HFFc6 (cell line): ENCODE data around the gene SORBS2. TPM values are rescaled to one million over a fixed set of nuclear protein-coding genes. Genes with fewer than 3 reads are reported as not detected.

Experiments
- DNase-seq: peaks from one replicate; pipeline ENCODE4 v3.0.0-alpha.2; 2018
- H3K27ac Mint-ChIP-seq: 2 replicates; pipeline ENCODE4 v1.8.0; 2020; ENCODE audit warnings: mild to moderate bottlenecking, mixed read lengths
- H3K27me3 Mint-ChIP-seq: 2 replicates; pipeline ENCODE4 v1.8.0; 2021; ENCODE audit warnings: mild to moderate bottlenecking, moderate library complexity, mixed read lengths; ENCODE audit not compliant: insufficient read depth
- H3K36me3 Mint-ChIP-seq: 2 replicates; pipeline ENCODE4 v1.8.0; 2021; ENCODE audit warnings: low read depth, mixed read lengths
- H3K4me1 Mint-ChIP-seq: 2 replicates; pipeline ENCODE4 v1.8.0; 2020; ENCODE audit warnings: low read depth, mixed read lengths
- H3K4me3 Mint-ChIP-seq: 2 replicates; pipeline ENCODE4 v1.8.0; 2020; ENCODE audit warnings: mild to moderate bottlenecking, moderate library complexity, mixed read lengths
- H3K9me3 Mint-ChIP-seq: 2 replicates; pipeline ENCODE4 v1.8.0; 2020; ENCODE audit warnings: mild to moderate bottlenecking, mixed read lengths
- total RNA-seq, 6 experiments: library from RNA; stranded (reverse); fragmentation: NEBNext Ultra II Directional; extraction: Animal tissue kit (Norgen Biotek cat#: 25700); gene quantifications; 2 replicates in 1 of 6; 3 replicates in 5 of 6; pipeline ENCODE4 v1.2.3, GENCODE V29; 2021
- TF ChIP-seq, protein P1 (sequence below): fragments of 200-600 bp; sonication (generic); IDR thresholded peaks from 2 replicates; pipeline ENCODE4 v1.5.0; 2021; ENCODE audit warnings: antibody characterized with exemption, mild to moderate bottlenecking

Gene SORBS2
- total RNA-seq, 6 experiments from 2014 or later, result 0.48 to 3.6 (median 0.72) TPM

GRCh38 chr4:185840953-185841352, 29.0 kb upstream of the SORBS2 start:
- H3K4me3 Mint-ChIP-seq, result no peak overlapping the region
- DNase-seq, result no peak
- no peaks in the 10 kb centered on the region for H3K36me3 Mint-ChIP-seq
- no peaks in the 10 kb centered on the region for H3K9me3 Mint-ChIP-seq
- H3K4me1 Mint-ChIP-seq, result peaks cover 8% of the 10 kb centered on the region
- H3K27me3 Mint-ChIP-seq, result no peaks in the 10 kb centered on the region; the same call in 1 of the 2 replicates
- TF ChIP-seq, protein P1, sequence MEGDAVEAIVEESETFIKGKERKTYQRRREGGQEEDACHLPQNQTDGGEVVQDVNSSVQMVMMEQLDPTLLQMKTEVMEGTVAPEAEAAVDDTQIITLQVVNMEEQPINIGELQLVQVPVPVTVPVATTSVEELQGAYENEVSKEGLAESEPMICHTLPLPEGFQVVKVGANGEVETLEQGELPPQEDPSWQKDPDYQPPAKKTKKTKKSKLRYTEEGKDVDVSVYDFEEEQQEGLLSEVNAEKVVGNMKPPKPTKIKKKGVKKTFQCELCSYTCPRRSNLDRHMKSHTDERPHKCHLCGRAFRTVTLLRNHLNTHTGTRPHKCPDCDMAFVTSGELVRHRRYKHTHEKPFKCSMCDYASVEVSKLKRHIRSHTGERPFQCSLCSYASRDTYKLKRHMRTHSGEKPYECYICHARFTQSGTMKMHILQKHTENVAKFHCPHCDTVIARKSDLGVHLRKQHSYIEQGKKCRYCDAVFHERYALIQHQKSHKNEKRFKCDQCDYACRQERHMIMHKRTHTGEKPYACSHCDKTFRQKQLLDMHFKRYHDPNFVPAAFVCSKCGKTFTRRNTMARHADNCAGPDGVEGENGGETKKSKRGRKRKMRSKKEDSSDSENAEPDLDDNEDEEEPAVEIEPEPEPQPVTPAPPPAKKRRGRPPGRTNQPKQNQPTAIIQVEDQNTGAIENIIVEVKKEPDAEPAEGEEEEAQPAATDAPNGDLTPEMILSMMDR, result no peak
- no peak overlapping the region for H3K27ac Mint-ChIP-seq

DNA sequence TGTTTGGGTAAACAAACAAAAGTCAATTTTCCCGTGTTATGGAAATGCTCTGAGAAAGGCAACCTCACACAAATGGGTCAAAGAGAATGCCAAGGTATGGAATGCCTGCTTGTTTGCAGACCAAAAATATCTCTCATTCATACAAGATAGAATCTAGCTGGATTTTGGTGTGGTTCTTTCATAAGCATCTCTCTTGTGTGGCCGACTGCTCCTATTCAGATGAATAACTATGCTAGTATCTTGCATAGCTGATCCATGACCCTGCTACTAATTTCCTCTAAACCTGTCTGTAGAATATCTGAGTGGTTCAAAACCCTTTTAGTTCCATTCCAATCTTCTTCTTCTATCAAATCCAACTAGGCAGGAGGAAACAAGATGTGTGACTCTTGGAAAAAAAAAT, 28.2 kb upstream of the SORBS2 start:
- no peak overlapping the region for H3K4me3 Mint-ChIP-seq
- peak; percentile 37 for DNase-seq
- no peaks in the 10 kb centered on the region; the same call in 1 of the 2 replicates for H3K27me3 Mint-ChIP-seq

GRCh38 chr4:185839770-185840169, 27.8 kb upstream of the SORBS2 start:
- H3K4me3 Mint-ChIP-seq, result no peak overlapping the region
- no peak overlapping the region for H3K27ac Mint-ChIP-seq
- TF ChIP-seq, protein P1, result no peak
- no peak for DNase-seq
- no peaks in the 10 kb centered on the region for H3K27me3 Mint-ChIP-seq
- H3K36me3 Mint-ChIP-seq, result no peaks in the 10 kb centered on the region
- no peaks in the 10 kb centered on the region for H3K9me3 Mint-ChIP-seq
- H3K4me1 Mint-ChIP-seq, result peaks cover 4% of the 10 kb centered on the region

More for the DNA sequence above, 28.2 kb upstream of the SORBS2 start:
- TF ChIP-seq, protein P1, result no peak
- Mint-ChIP-seq H3K4me1 (peaks cover 6% of the 10 kb centered on the region), H3K36me3 (no peaks in the 10 kb centered on the region), H3K9me3 (no peaks in the 10 kb centered on the region), H3K27ac (no peak overlapping the region)

- Mint-ChIP-seq H3K4me1 (no peaks in the 10 kb centered on the region), H3K36me3 (no peaks in the 10 kb centered on the region), H3K4me3 (no peak overlapping the region), H3K27ac (no peak overlapping the region), H3K27me3 (no peaks in the 10 kb centered on the region), H3K9me3 (no peaks in the 10 kb centered on the region)
- peak; percentile 95 for DNase-seq
- TF ChIP-seq, protein P1, result no peak
Measured at GRCh38 chr4:185839194-185839712, 27.3 kb upstream of the SORBS2 start.

- H3K4me3 Mint-ChIP-seq, result no peak overlapping the region
- H3K9me3 Mint-ChIP-seq, result no peaks in the 10 kb centered on the region
- TF ChIP-seq, protein P1, result no peak
- no peak overlapping the region for H3K27ac Mint-ChIP-seq
- H3K4me1 Mint-ChIP-seq, result no peaks in the 10 kb centered on the region
- H3K36me3 Mint-ChIP-seq, result no peaks in the 10 kb centered on the region
- DNase-seq, result no peak
- no peaks in the 10 kb centered on the region; the same call in 1 of the 2 replicates for H3K27me3 Mint-ChIP-seq
Measured at GRCh38 chr4:185838514-185839193, 26.7 kb upstream of the SORBS2 start.
